Caco-2 (cell line): ENCODE measurements around the gene MFRP. TPM values are rescaled to one million over a fixed set of nuclear protein-coding genes. Genes with fewer than 3 reads are reported as not detected.

Source experiments
- BruUV-seq: library from RNA; stranded (reverse); fragments of 400-500 nt; replicated peaks from 2 replicates; lab custom pipeline; 2021; lab: Mats Ljungman, UMichigan
- CTCF ChIA-PET: fragments of 300-600 bp; sonication (Branson Sonifier 250); formaldehyde crosslinking; loops from one replicate; lab custom pipeline; 2022; ENCODE audit warnings: antibody characterized with exemption; lab: Charles Lee
- POLR2A ChIA-PET: fragments of 300-600 bp; sonication (Branson Sonifier 250); formaldehyde crosslinking; loops from one replicate; lab custom pipeline; 2022; ENCODE audit warnings: antibody characterized with exemption; lab: Charles Lee
- DNase-seq, 2 experiments: peaks; one replicate each; pipeline versions ENCODE4 v3.0.0 to v3.0.0-alpha.2; 2020 to 2022
- H3K27me3 ChIP-seq: replicated peaks from 2 replicates; pipeline ENCODE4 v1.6.0; 2011; ENCODE audit warnings: low read length; ENCODE audit not compliant: control insufficient read depth, insufficient read depth
- H3K36me3 ChIP-seq: 2 replicates; pipeline ENCODE4 v1.5.1; 2011; ENCODE audit warnings: low read length; ENCODE audit not compliant: control insufficient read depth, insufficient read depth
- H3K4me1 ChIP-seq: fragments of 250-450 bp; sonication (Bioruptor Pico); 2 replicates; pipeline ENCODE4 v1.5.1; 2020; ENCODE audit warnings: mild to moderate bottlenecking
- H3K4me3 ChIP-seq: 2 replicates; pipeline ENCODE4 v1.5.1; 2011; ENCODE audit warnings: low read depth, mild to moderate bottlenecking, control low read depth, low read length
- H3K9me3 ChIP-seq: fragments of 250-450 bp; sonication (Bioruptor Pico); 2 replicates; pipeline ENCODE4 v1.5.1; 2020; ENCODE audit warnings: mild to moderate bottlenecking, moderate library complexity
- H3K27ac Mint-ChIP-seq: one replicate; pipeline ENCODE4 v1.8.0; 2022; ENCODE audit warnings: mixed read lengths; ENCODE audit not compliant: unreplicated experiment
- H3K27me3 Mint-ChIP-seq: one replicate; pipeline ENCODE4 v1.8.0; 2022; ENCODE audit warnings: mixed read lengths; ENCODE audit not compliant: insufficient read depth, unreplicated experiment
- H3K36me3 Mint-ChIP-seq: one replicate; pipeline ENCODE4 v1.8.0; 2022; ENCODE audit warnings: mild to moderate bottlenecking, mixed read lengths; ENCODE audit not compliant: insufficient read depth, unreplicated experiment
- H3K4me1 Mint-ChIP-seq: one replicate; pipeline ENCODE4 v1.8.0; 2022; ENCODE audit warnings: low read depth, mixed read lengths; ENCODE audit not compliant: unreplicated experiment
- H3K4me3 Mint-ChIP-seq: one replicate; pipeline ENCODE4 v1.8.0; 2022; ENCODE audit warnings: mild to moderate bottlenecking, moderate library complexity, mixed read lengths; ENCODE audit not compliant: unreplicated experiment
- H3K9me3 Mint-ChIP-seq: one replicate; pipeline ENCODE4 v1.8.0; 2022; ENCODE audit warnings: mixed read lengths; ENCODE audit not compliant: unreplicated experiment
- CTCF ChIP-seq, 2 experiments: fragments of 200-600 bp in 1 of 2; IDR thresholded peaks; 1 replicate in 1 of 2; 2 replicates in 1 of 2; pipeline versions ENCODE4 v1.5.1 to v1.8.0; 2011 to 2022; ENCODE audit warnings: antibody characterized with exemption in 1 of 2, control low read depth in 1 of 2, inconsistent platforms in 1 of 2, low read depth in 1 of 2, low read length in 1 of 2, mild to moderate bottlenecking in 1 of 2, moderate library complexity in 1 of 2; ENCODE audit not compliant: insufficient read depth in 1 of 2, severe bottlenecking in 1 of 2, unreplicated experiment in 1 of 2
- intact Hi-C: fragments of 100-400 bp; cut with micrococcal nuclease; formaldehyde crosslinking; loops from one replicate; pipeline ENCODE4 v1.10.0; 2022; ENCODE audit not compliant: unreplicated experiment
- total RNA-seq: library from RNA; stranded (reverse); gene quantifications from 2 replicates; pipeline ENCODE4 v1.2.3, GENCODE V29; 2022

The MFRP gene
- total RNA-seq, 1 experiment from 2014 or later, result not detected

GRCh38 chr11:119363851-119364590, 17.5 kb upstream of the MFRP start:
- Mint-ChIP-seq H3K9me3 (no peaks in the 10 kb centered on the region), H3K4me1 (peaks cover 68% of the 10 kb centered on the region), H3K4me3 (peak overlapping the region; percentile 77), H3K27ac (peak overlapping the region; percentile 67), H3K27me3 (no peaks in the 10 kb centered on the region), H3K36me3 (peaks cover 9% of the 10 kb centered on the region)
- BruUV-seq, result no TSS peak
- H3K36me3 ChIP-seq, result peaks cover 2% of the 10 kb centered on the region; the same call in 1 of the 2 replicates
- no peaks in the 10 kb centered on the region for H3K9me3 ChIP-seq
- H3K4me1 ChIP-seq, result peaks cover 75% of the 10 kb centered on the region
- TF ChIP-seq CTCF (IDR thresholded peaks at IDR 0.05; ENCODE audit: insufficient read depth in 1 of 2, low read depth in 1 of 2, low read length in 1 of 2, severe bottlenecking in 1 of 2, unreplicated experiment in 1 of 2), result no peak
- ChIA-PET CTCF (interaction anchor here (0.6 to 3.4 kb wide), 5 partner anchors 10 to 187 kb away, joined by 3 to 37 read pairs (median 11); partner anchors contain the start of gene CBL), POLR2A (interaction anchor here (0.6 kb wide), 1 partner anchor 28 kb away, joined by 11 read pairs; no protein-coding TSS in a partner anchor)
- no peaks in the 10 kb centered on the region for H3K27me3 ChIP-seq
- H3K4me3 ChIP-seq, result peak overlapping the region; percentile 64
- intact Hi-C loops, result no loop called here
- peak in 1 of 2 experiments; percentile 92 for DNase-seq

GRCh38 chr11:119363081-119363850, 16.8 kb upstream of the MFRP start:
- BruUV-seq, result no TSS peak
- peaks cover 62% of the 10 kb centered on the region for H3K4me1 Mint-ChIP-seq

More at GRCh38 chr11:119363081-119363850, 16.8 kb upstream of the MFRP start:
- Histone ChIP-seq H3K4me1 (peaks cover 67% of the 10 kb centered on the region), H3K27me3 (no peaks in the 10 kb centered on the region), H3K9me3 (no peaks in the 10 kb centered on the region), H3K36me3 (peaks cover 5% of the 10 kb centered on the region; the same call in 1 of the 2 replicates), H3K4me3 (peak overlapping the region; percentile 64)
- Mint-ChIP-seq H3K27me3 (no peaks in the 10 kb centered on the region), H3K9me3 (no peaks in the 10 kb centered on the region), H3K27ac (peak overlapping the region; percentile 28), H3K4me3 (peak overlapping the region; percentile 77), H3K36me3 (peaks cover 17% of the 10 kb centered on the region)
- intact Hi-C loops, result no loop called here
- DNase-seq, result no peak
- CTCF ChIA-PET, result interaction anchor here (0.6 to 3.4 kb wide), 5 partner anchors 11 to 75 kb away, joined by 3 to 91 read pairs (median 8); partner anchors contain the start of gene C1QTNF5
- no peak for TF ChIP-seq CTCF (IDR thresholded peaks at IDR 0.05; ENCODE audit: insufficient read depth in 1 of 2, low read depth in 1 of 2, low read length in 1 of 2, severe bottlenecking in 1 of 2, unreplicated experiment in 1 of 2)
- POLR2A ChIA-PET, result interaction anchor here (0.6 kb wide), 1 partner anchor 28 kb away, joined by 11 read pairs; no protein-coding TSS in a partner anchor
